HEK293 (cell line): ENCODE data around the gene SCIN.
A peak's percentile ranks its signal among the peaks of the same experiment; 100 is the strongest.

Source experiments
- CTCF ChIA-PET: fragments of 350-600 bp; formaldehyde crosslinking; extraction: SDS; loops from one replicate; lab custom pipeline; 2021; ENCODE audit warnings: antibody characterized with exemption; lab: Yijun Ruan, JAX
- POLR2A ChIA-PET: fragments of 300-600 bp; formaldehyde crosslinking; extraction: SDS; loops from one replicate; lab custom pipeline; 2020; ENCODE audit warnings: antibody characterized with exemption, inconsistent platforms; lab: Yijun Ruan, JAX
- H3K27ac ChIP-seq: fragments of 200-500 bp; sonication (Bioruptor generic); 2 replicates; pipeline ENCODE4 v1.5.1; 2014; ENCODE audit warnings: low read depth, low read length, control low read depth, inconsistent platforms; ENCODE audit errors: extremely low read depth
- H3K36me3 ChIP-seq, 2 experiments: fragments of 200-500 bp in 1 of 2; sonication (Bioruptor generic) in 1 of 2; 1 replicate in 1 of 2; 2 replicates in 1 of 2; pipeline ENCODE4 v1.5.1; 2014 to 2017; ENCODE audit warnings: inconsistent platforms in 2 of 2, low read length in 2 of 2; ENCODE audit not compliant: control insufficient read depth in 2 of 2, insufficient read depth in 1 of 2
- H3K4me1 ChIP-seq: fragments of 200-500 bp; sonication (Bioruptor generic); 2 replicates; pipeline ENCODE4 v1.5.1; 2014; ENCODE audit warnings: mild to moderate bottlenecking, low read length, inconsistent platforms; ENCODE audit not compliant: control insufficient read depth, insufficient read depth
- H3K4me3 ChIP-seq: 2 replicates; pipeline ENCODE4 v1.5.1; 2011; ENCODE audit warnings: low read depth, mild to moderate bottlenecking, control low read depth, low read length, moderate library complexity
- H3K9me3 ChIP-seq: fragments of 200-500 bp; sonication (Bioruptor generic); 2 replicates; pipeline ENCODE4 v1.5.1; 2014; ENCODE audit warnings: low read depth, low read length, inconsistent platforms; ENCODE audit not compliant: control insufficient read depth, insufficient read depth
- BCL11A ChIP-seq: fragments of 450-650 bp; formaldehyde crosslinking; IDR thresholded peaks from 2 replicates; pipeline ENCODE4 v1.5.1; 2016; ENCODE audit warnings: low read depth, missing biosample characterization, missing genetic modification characterization
- PATZ1 ChIP-seq: fragments of 450-650 bp; formaldehyde crosslinking; IDR thresholded peaks from 2 replicates; pipeline ENCODE4 v1.5.1; 2016; ENCODE audit warnings: missing biosample characterization, missing genetic modification characterization
- PRDM4 ChIP-seq: fragments of 450-650 bp; formaldehyde crosslinking; IDR thresholded peaks from 2 replicates; pipeline ENCODE4 v1.5.1; 2017; ENCODE audit warnings: missing biosample characterization, missing genetic modification characterization
- RBAK ChIP-seq: fragments of 450-650 bp; formaldehyde crosslinking; IDR thresholded peaks from 2 replicates; pipeline ENCODE4 v1.5.1; 2016; ENCODE audit warnings: missing biosample characterization, missing genetic modification characterization
- SCRT1 ChIP-seq: fragments of 450-650 bp; formaldehyde crosslinking; IDR thresholded peaks from 2 replicates; pipeline ENCODE4 v1.5.1; 2016; ENCODE audit warnings: missing biosample characterization, missing genetic modification characterization, borderline replicate concordance
- SP3 ChIP-seq: fragments of 450-650 bp; formaldehyde crosslinking; IDR thresholded peaks from 2 replicates; pipeline ENCODE4 v1.5.1; 2016; ENCODE audit warnings: missing biosample characterization, missing genetic modification characterization
- TRIM28 ChIP-seq: IDR thresholded peaks from 2 replicates; pipeline ENCODE4 v1.6.1; 2011; ENCODE audit warnings: low read length, control low read depth, borderline replicate concordance
- YY1 ChIP-seq: fragments of 450-650 bp; formaldehyde crosslinking; IDR thresholded peaks from 2 replicates; pipeline ENCODE4 v1.5.1; 2018; ENCODE audit warnings: missing biosample characterization, missing genetic modification characterization
- ZBTB17 ChIP-seq: fragments of 450-650 bp; formaldehyde crosslinking; IDR thresholded peaks from 2 replicates; pipeline ENCODE4 v1.5.1; 2016; ENCODE audit warnings: missing biosample characterization, missing genetic modification characterization
- ZBTB6 ChIP-seq: fragments of 450-650 bp; formaldehyde crosslinking; IDR thresholded peaks from 2 replicates; pipeline ENCODE4 v1.5.1; 2017; ENCODE audit warnings: missing biosample characterization, missing genetic modification characterization
- ZNF114 ChIP-seq: fragments of 450-650 bp; formaldehyde crosslinking; IDR thresholded peaks from 2 replicates; pipeline ENCODE4 v1.5.0; 2017; ENCODE audit warnings: missing biosample characterization, missing genetic modification characterization
- ZNF155 ChIP-seq: fragments of 450-650 bp; formaldehyde crosslinking; IDR thresholded peaks from 2 replicates; pipeline ENCODE4 v1.5.1; 2016; ENCODE audit warnings: missing biosample characterization, missing genetic modification characterization
- ZNF341 ChIP-seq: fragments of 450-650 bp; formaldehyde crosslinking; IDR thresholded peaks from 2 replicates; pipeline ENCODE4; 2016; ENCODE audit warnings: low read depth, missing biosample characterization, missing genetic modification characterization
- ZNF398 ChIP-seq: fragments of 450-650 bp; formaldehyde crosslinking; IDR thresholded peaks from 2 replicates; pipeline ENCODE4 v1.5.1; 2017; ENCODE audit warnings: missing biosample characterization, missing genetic modification characterization
- ZNF548 ChIP-seq: fragments of 450-650 bp; formaldehyde crosslinking; IDR thresholded peaks from 2 replicates; pipeline ENCODE4 v1.5.1; 2016; ENCODE audit warnings: missing biosample characterization, missing genetic modification characterization
- ZNF585B ChIP-seq: fragments of 450-650 bp; formaldehyde crosslinking; IDR thresholded peaks from 2 replicates; pipeline ENCODE4 v1.5.1; 2016; ENCODE audit warnings: missing biosample characterization, missing genetic modification characterization
- ZNF777 ChIP-seq: fragments of 450-650 bp; formaldehyde crosslinking; IDR thresholded peaks from 2 replicates; pipeline ENCODE4 v1.5.1; 2017; ENCODE audit warnings: missing biosample characterization, missing genetic modification characterization, borderline replicate concordance
- ZNF830 ChIP-seq: fragments of 450-650 bp; IDR thresholded peaks from 2 replicates; pipeline ENCODE4 v1.5.0; 2018; ENCODE audit warnings: missing biosample characterization, missing genetic modification characterization, low read depth, mild to moderate bottlenecking, moderate library complexity
- TF ChIP-seq, protein P1 (sequence below): fragments of 450-650 bp; formaldehyde crosslinking; IDR thresholded peaks from 2 replicates; pipeline ENCODE4 v1.5.1; 2016; ENCODE audit warnings: missing biosample characterization, missing genetic modification characterization
- TF ChIP-seq, protein P2 (sequence below): fragments of 450-650 bp; formaldehyde crosslinking; IDR thresholded peaks from 2 replicates; pipeline ENCODE4 v1.5.1; 2016; ENCODE audit warnings: missing biosample characterization, missing genetic modification characterization
- TF ChIP-seq, protein P3 (sequence below): fragments of 450-650 bp; formaldehyde crosslinking; IDR thresholded peaks from 2 replicates; pipeline ENCODE4 v1.5.1; 2016; ENCODE audit warnings: missing biosample characterization, missing genetic modification characterization

The SCIN gene

DNA sequence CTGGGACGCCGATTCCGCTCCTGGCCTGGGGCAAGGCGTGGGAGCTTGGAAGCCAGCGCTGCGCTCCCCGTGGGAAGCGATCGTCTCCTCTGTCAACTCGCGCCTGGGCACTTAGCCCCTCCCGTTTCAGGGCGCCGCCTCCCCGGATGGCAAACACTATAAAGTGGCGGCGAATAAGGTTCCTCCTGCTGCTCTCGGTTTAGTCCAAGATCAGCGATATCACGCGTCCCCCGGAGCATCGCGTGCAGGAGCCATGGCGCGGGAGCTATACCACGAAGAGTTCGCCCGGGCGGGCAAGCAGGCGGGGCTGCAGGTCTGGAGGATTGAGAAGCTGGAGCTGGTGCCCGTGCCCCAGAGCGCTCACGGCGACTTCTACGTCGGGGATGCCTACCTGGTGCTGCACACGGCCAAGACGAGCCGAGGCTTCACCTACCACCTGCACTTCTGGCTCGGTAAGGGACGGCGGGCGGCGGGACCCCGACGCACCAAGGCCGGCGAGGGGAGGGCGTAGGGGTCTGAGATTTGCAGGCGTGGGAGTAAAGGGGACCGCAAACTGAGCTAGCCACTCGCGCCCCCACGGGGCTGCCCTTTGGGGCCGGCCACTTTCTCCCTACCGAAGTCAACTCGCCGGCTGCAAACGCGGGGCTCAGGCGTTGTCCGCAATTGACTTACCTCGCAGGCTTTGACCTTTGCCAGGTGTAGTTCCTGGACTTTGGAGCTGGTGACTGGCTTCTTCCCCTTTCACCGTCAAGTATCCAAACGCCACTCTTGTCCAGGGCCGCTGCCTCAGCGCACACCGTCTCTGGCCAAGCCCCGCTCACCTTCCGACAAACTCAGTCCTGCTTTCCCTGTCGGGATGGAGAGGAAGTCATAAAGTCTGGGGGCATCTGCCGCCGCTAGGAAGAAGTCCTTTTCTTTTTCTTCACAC, at the start of gene SCIN:
Gene SCIN, plus strand, starts transcription at position 187 of the 928 bp plus-strand sequence. Its CDS starts 67 bp downstream, at position 254.
- ChIA-PET POLR2A (interaction anchor here (1.5 kb wide), 1 partner anchor 17 kb away, joined by 4 read pairs; no protein-coding TSS in a partner anchor), CTCF (interaction anchor here (0.6 to 1.5 kb wide), 5 partner anchors 10 to 116 kb away, joined by 3 to 4 read pairs (median 3); partner anchors contain the start of gene ARL4A)
- Histone ChIP-seq H3K9me3 (no peaks in the 10 kb centered on the region), H3K4me3 (peak within 1 kb of the TSS; percentile 56), H3K36me3 (no peaks in the 10 kb centered on the region), H3K27ac (peak within 1 kb of the TSS; percentile 35; the same call in 1 of the 2 replicates), H3K4me1 (0 out of 2 replicates have a peak, but pooled peaks cover 2% of the 10 kb centered on the region)
- TF ChIP-seq ZBTB17, result peak; percentile 82
- no peak for TF ChIP-seq PRDM4 (tag by site-specific recombination)
- TF ChIP-seq, protein P1, sequence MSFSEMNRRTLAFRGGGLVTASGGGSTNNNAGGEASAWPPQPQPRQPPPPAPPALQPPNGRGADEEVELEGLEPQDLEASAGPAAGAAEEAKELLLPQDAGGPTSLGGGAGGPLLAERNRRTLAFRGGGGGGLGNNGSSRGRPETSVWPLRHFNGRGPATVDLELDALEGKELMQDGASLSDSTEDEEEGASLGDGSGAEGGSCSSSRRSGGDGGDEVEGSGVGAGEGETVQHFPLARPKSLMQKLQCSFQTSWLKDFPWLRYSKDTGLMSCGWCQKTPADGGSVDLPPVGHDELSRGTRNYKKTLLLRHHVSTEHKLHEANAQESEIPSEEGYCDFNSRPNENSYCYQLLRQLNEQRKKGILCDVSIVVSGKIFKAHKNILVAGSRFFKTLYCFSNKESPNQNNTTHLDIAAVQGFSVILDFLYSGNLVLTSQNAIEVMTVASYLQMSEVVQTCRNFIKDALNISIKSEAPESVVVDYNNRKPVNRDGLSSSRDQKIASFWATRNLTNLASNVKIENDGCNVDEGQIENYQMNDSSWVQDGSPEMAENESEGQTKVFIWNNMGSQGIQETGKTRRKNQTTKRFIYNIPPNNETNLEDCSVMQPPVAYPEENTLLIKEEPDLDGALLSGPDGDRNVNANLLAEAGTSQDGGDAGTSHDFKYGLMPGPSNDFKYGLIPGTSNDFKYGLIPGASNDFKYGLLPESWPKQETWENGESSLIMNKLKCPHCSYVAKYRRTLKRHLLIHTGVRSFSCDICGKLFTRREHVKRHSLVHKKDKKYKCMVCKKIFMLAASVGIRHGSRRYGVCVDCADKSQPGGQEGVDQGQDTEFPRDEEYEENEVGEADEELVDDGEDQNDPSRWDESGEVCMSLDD (tag by site-specific recombination), result no peak
- TF ChIP-seq YY1, result 0 out of 2 replicates have a peak, but pooled peaks have one; percentile 16
- TF ChIP-seq, protein P2, sequence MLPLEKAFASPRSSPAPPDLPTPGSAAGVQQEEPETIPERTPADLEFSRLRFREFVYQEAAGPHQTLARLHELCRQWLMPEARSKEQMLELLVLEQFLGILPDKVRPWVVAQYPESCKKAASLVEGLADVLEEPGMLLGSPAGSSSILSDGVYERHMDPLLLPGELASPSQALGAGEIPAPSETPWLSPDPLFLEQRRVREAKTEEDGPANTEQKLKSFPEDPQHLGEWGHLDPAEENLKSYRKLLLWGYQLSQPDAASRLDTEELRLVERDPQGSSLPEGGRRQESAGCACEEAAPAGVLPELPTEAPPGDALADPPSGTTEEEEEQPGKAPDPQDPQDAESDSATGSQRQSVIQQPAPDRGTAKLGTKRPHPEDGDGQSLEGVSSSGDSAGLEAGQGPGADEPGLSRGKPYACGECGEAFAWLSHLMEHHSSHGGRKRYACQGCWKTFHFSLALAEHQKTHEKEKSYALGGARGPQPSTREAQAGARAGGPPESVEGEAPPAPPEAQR (tag by site-specific recombination), result no peak
- TF ChIP-seq BCL11A, result no peak
- no peak for TF ChIP-seq TRIM28
- peak; percentile 34; the same call in 1 of the 2 replicates for TF ChIP-seq PATZ1
- 0 out of 2 replicates have a peak, but pooled peaks have one; percentile 26 for TF ChIP-seq ZNF398 (tag by site-specific recombination)
- no peak for TF ChIP-seq ZNF830
- TF ChIP-seq, protein P3, sequence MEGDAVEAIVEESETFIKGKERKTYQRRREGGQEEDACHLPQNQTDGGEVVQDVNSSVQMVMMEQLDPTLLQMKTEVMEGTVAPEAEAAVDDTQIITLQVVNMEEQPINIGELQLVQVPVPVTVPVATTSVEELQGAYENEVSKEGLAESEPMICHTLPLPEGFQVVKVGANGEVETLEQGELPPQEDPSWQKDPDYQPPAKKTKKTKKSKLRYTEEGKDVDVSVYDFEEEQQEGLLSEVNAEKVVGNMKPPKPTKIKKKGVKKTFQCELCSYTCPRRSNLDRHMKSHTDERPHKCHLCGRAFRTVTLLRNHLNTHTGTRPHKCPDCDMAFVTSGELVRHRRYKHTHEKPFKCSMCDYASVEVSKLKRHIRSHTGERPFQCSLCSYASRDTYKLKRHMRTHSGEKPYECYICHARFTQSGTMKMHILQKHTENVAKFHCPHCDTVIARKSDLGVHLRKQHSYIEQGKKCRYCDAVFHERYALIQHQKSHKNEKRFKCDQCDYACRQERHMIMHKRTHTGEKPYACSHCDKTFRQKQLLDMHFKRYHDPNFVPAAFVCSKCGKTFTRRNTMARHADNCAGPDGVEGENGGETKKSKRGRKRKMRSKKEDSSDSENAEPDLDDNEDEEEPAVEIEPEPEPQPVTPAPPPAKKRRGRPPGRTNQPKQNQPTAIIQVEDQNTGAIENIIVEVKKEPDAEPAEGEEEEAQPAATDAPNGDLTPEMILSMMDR (tag by site-specific recombination), result 0 out of 2 replicates have a peak, but pooled peaks have one; percentile 7
- TF ChIP-seq ZNF341 (tag by site-specific recombination), result no peak
- TF ChIP-seq ZBTB6 (tag by site-specific recombination), result peak; percentile 70
- TF ChIP-seq SCRT1, result no peak
- TF ChIP-seq RBAK (tag by site-specific recombination), result no peak
- peak; percentile 42 for TF ChIP-seq SP3
- no peak for TF ChIP-seq ZNF548 (tag by site-specific recombination)
- no peak for TF ChIP-seq ZNF585B (tag by site-specific recombination)
- no peak for TF ChIP-seq ZNF155
- TF ChIP-seq ZNF777 (tag by site-specific recombination), result peak; percentile 88; the same call in 1 of the 2 replicates
- TF ChIP-seq ZNF114 (tag by site-specific recombination), result no peak
